Karpas-422 (cell line): ENCODE measurements around the gene FAM181A. TPM values are rescaled to one million over a fixed set of nuclear protein-coding genes. Genes with fewer than 3 reads are reported as not detected.

Source experiments
- DNase-seq: peaks from one replicate; pipeline ENCODE4 v3.0.0-alpha.2; 2015
- H2AFZ ChIP-seq: fragments of 200-600 bp; sonication (generic); 2 replicates; pipeline ENCODE4 v1.6.1; 2014; ENCODE audit warnings: antibody characterized with exemption, low read length, mixed read lengths
- H3K27ac ChIP-seq: fragments of 200-600 bp; sonication (generic); 2 replicates; pipeline ENCODE4 v1.5.1; 2014; ENCODE audit warnings: mild to moderate bottlenecking, low read length, moderate library complexity
- H3K27me3 ChIP-seq: fragments of 200-600 bp; sonication (generic); 2 replicates; pipeline ENCODE4 v1.6.1; 2014; ENCODE audit warnings: low read length, mixed read lengths
- H3K36me3 ChIP-seq: fragments of 200-600 bp; sonication (generic); 2 replicates; pipeline ENCODE4 v1.6.1; 2014; ENCODE audit warnings: low read length, mixed read lengths; ENCODE audit not compliant: insufficient read depth
- H3K4me1 ChIP-seq: fragments of 200-600 bp; sonication (generic); 2 replicates; pipeline ENCODE4 v1.6.1; 2014; ENCODE audit warnings: mild to moderate bottlenecking, low read length, mixed read lengths
- H3K4me2 ChIP-seq: fragments of 200-600 bp; sonication (generic); 2 replicates; pipeline ENCODE4 v1.6.1; 2014; ENCODE audit warnings: low read length, low read depth, mild to moderate bottlenecking; ENCODE audit not compliant: poor library complexity, severe bottlenecking
- H3K4me3 ChIP-seq: fragments of 200-600 bp; sonication (generic); 2 replicates; pipeline ENCODE4 v1.5.1; 2014; ENCODE audit warnings: mild to moderate bottlenecking, antibody characterized with exemption, low read length, mixed read lengths
- H3K79me2 ChIP-seq: fragments of 200-600 bp; sonication (generic); 2 replicates; pipeline ENCODE4 v1.6.1; 2014; ENCODE audit warnings: mild to moderate bottlenecking, low read length, mixed read lengths
- H3K9ac ChIP-seq: fragments of 200-600 bp; sonication (generic); 2 replicates; pipeline ENCODE4 v1.6.0; 2014; ENCODE audit warnings: low read length
- H3K9me2 ChIP-seq: fragments of 200-600 bp; sonication (generic), shearing (Covaris generic); replicated peaks from 2 replicates; pipeline ENCODE4 v1.6.0; 2014; ENCODE audit warnings: mild to moderate bottlenecking, low read length, moderate library complexity; ENCODE audit not compliant: insufficient read depth
- H3K9me3 ChIP-seq: fragments of 300-700, 200-600 bp; sonication (generic); 2 replicates; pipeline ENCODE4 v1.6.1; 2014; ENCODE audit warnings: low read length, mixed read lengths
- H4K20me1 ChIP-seq: fragments of 200-600 bp; sonication (generic); 2 replicates; pipeline ENCODE4 v1.6.1; 2014; ENCODE audit warnings: mild to moderate bottlenecking, antibody characterized with exemption, low read length, low read depth; ENCODE audit not compliant: insufficient read depth
- small RNA-seq: library from RNA; depleted of rRNA; stranded (forward); fragments of <200 nt; gene quantifications from one replicate; pipeline ENCODE3, GENCODE V24; 2014
- total RNA-seq: library from RNA; depleted of rRNA; stranded (reverse); fragments of >200 nt; shearing (Covaris generic); gene quantifications from 2 replicates; pipeline ENCODE4 v1.2.3, GENCODE V29; 2014; ENCODE audit warnings: low replicate concordance; rRNA removed

Gene FAM181A
- total RNA-seq, 1 experiment from 2014 or later: not detected

DNA sequence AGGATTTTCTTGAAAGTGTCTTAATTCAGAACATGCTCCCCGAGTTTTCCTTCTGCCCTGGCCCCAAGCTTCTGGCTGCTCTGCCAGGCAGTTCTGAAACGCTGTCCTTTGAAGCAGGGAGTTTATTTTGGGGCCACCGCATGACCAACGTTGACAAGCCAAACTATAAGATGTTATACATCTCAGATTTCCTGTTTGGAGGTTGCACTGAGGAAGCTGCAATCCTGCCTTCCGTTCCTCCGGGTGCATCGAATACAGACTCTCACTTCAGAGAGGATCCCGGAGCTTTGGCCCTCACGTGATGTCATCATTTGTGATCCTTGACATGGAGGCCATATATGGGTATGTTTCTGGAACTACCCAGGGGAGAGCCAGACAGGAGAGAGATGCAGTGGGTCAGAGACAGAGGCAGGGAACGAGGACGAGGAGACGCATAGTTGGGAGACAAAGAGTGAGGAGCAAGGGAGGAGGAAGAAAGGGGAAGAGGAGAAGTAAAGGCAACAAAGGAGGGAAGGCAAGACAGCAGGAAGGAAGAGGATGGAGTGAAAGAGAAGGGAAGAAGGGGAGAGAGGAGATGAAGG is 49.4 kb downstream of the FAM181A start, which contains the start of gene ASB2:
ASB2 (minus strand) TSS at position 94 of the 581 bp plus-strand sequence. CDS start 12,031 bp downstream, outside the sequence.
- Histone ChIP-seq H3K9me3 (no peaks in the 10 kb centered on the region), H3K36me3 (no peaks in the 10 kb centered on the region), H3K27me3 (no peaks in the 10 kb centered on the region; the same call in 1 of the 2 replicates), H3K4me3 (peak within 1 kb of the TSS; percentile 64), H3K4me1 (peaks cover 58% of the 10 kb centered on the region), H3K9me2 (no peaks in the 10 kb centered on the region), H3K9ac (peak within 1 kb of the TSS; percentile 42), H2AFZ (no peak within 1 kb of the TSS), H3K27ac (peak within 1 kb of the TSS; percentile 57), H3K79me2 (no peaks in the 10 kb centered on the region), H3K4me2 (peak within 1 kb of the TSS; percentile 76), H4K20me1 (peaks cover 34% of the 10 kb centered on the region; the same call in 1 of the 2 replicates)
- peak; percentile 69 for DNase-seq

GRCh38 chr14:93977171-93977570 is 50.0 kb downstream of the FAM181A start:
- Histone ChIP-seq H3K4me1 (peaks cover 56% of the 10 kb centered on the region), H3K27ac (no peak overlapping the region), H3K9me3 (no peaks in the 10 kb centered on the region), H2AFZ (no peak overlapping the region), H3K27me3 (no peaks in the 10 kb centered on the region; the same call in 1 of the 2 replicates), H4K20me1 (peaks cover 33% of the 10 kb centered on the region; the same call in 1 of the 2 replicates), H3K9me2 (no peaks in the 10 kb centered on the region), H3K9ac (no peak overlapping the region), H3K4me3 (no peak overlapping the region), H3K79me2 (no peaks in the 10 kb centered on the region), H3K4me2 (no peak overlapping the region), H3K36me3 (no peaks in the 10 kb centered on the region)
- no peak for DNase-seq

DNA sequence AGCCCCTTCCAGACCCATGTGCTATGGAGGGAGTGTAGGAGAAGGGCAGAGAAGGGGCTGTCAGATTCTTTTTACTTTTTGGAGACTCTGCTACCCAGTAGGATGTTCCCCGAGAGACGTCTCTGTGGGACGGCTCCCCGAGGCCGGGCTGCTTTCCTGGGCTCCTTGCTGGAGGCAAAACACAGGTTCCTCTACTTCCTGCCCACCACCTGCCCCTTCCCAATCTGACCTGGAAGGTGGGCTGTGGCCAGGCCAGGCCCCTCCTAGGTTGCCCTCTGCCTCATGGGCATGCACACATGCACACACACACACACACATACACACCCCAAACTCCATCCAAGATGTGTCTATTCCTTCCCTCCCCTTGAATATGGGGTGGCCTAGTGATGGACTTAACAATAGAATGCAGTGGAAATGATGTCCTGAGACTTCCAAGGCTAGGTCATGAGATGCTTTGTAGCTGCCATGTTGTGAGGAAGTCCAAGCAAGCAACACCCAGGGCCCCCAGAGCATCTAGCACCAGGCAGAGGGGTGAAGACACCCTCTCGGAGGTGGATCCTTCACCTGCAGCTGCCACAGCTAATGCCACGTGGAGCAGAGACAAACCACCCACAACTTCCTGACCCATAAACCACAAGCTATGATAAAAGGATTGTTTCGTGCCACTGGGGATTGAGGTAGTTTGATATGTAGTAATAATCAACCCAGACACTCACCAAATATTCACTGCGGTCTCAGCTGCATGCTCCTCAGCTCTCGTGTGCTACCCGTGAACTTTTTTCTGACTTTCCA is 50.8 kb downstream of the FAM181A start:
- Histone ChIP-seq H3K4me2 (peak overlapping the region; percentile 47), H3K4me3 (peak overlapping the region; percentile 19; the same call in 1 of the 2 replicates), H3K27me3 (no peaks in the 10 kb centered on the region; the same call in 1 of the 2 replicates), H3K4me1 (peaks cover 56% of the 10 kb centered on the region), H2AFZ (no peak overlapping the region), H3K27ac (peak overlapping the region; percentile 29; the same call in 1 of the 2 replicates), H3K36me3 (no peaks in the 10 kb centered on the region), H3K9ac (no peak overlapping the region), H3K79me2 (no peaks in the 10 kb centered on the region), H3K9me3 (no peaks in the 10 kb centered on the region), H3K9me2 (no peaks in the 10 kb centered on the region), H4K20me1 (peaks cover 26% of the 10 kb centered on the region; the same call in 1 of the 2 replicates)
- peak; percentile 90 for DNase-seq

DNA sequence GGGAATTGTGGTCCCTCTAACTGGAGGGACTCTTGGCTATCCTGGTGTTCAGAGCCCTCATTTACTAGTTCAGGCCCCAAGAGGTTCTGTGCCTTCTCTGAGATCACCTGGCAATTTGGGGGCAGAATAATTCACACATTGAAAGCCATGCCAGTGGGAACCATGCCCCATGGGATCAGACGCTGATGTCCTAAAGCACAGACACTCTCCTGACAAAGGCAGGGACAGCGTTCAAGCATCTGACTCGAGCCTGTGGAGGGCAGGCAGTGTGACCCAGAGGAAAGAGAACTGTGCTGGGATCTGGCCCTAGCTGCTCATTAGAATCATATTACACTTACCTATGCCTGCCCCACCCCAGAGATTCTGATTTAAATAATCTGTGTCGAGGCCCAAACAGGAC is 51.6 kb downstream of the FAM181A start:
- no peak for DNase-seq
- Histone ChIP-seq H3K4me2 (peak overlapping the region; percentile 47), H3K36me3 (no peaks in the 10 kb centered on the region), H3K9ac (no peak overlapping the region), H3K27ac (peak overlapping the region; percentile 29; the same call in 1 of the 2 replicates), H3K9me2 (no peaks in the 10 kb centered on the region), H3K9me3 (no peaks in the 10 kb centered on the region), H3K27me3 (no peaks in the 10 kb centered on the region; the same call in 1 of the 2 replicates), H3K79me2 (no peaks in the 10 kb centered on the region), H3K4me1 (peaks cover 55% of the 10 kb centered on the region), H4K20me1 (peaks cover 19% of the 10 kb centered on the region; the same call in 1 of the 2 replicates), H2AFZ (no peak overlapping the region), H3K4me3 (peak overlapping the region; percentile 19; the same call in 1 of the 2 replicates)

Small RNA genes lying within 50 kb of the gene (small RNA-seq; reads per million reads assigned to genes)
- not detected for gene MIR4506

Other genes with a start within 250 kb of the FAM181A start
- not detected in 2 replicates for gene PRIMA1, start 138.9 kb upstream of the FAM181A start, total RNA-seq
- 0.69 and 2.3 TPM in 2 replicates for gene ASB2, start 49.2 kb downstream of the FAM181A start, total RNA-seq
- not detected in 2 replicates for gene CCDC197, start 70.0 kb downstream of the FAM181A start, total RNA-seq
- gene OTUB2, start 99.0 kb downstream of the FAM181A start, total RNA-seq: not detected in 2 replicates
- 217 and 248 TPM in 2 replicates for gene DDX24, start 153.9 kb downstream of the FAM181A start, total RNA-seq
- gene IFI27L1, start 154.0 kb downstream of the FAM181A start, total RNA-seq: 7.8 and 17.6 TPM in 2 replicates
- 0.48 and 1.1 TPM in 2 replicates for gene IFI27, start 183.4 kb downstream of the FAM181A start, total RNA-seq
- gene IFI27L2, start 202.3 kb downstream of the FAM181A start, total RNA-seq: 118 and 145 TPM in 2 replicates
- 0.75 and 0.79 TPM in 2 replicates for gene PPP4R4, start 247.0 kb downstream of the FAM181A start, total RNA-seq